IMR-90 (cell line): ENCODE data around the gene MAML3. TPM values are rescaled to one million over a fixed set of nuclear protein-coding genes. Genes with fewer than 3 reads are reported as not detected.
A peak's percentile ranks its signal among the peaks of the same experiment; 100 is the strongest.

Source experiments
- ATAC-seq: fragments of 200-7000 bp; cut with Tn5 transposase; 2 replicates; pipeline ENCODE4 v1.9.1; 2020; ENCODE audit warnings: low read depth, mild to moderate bottlenecking, moderate library complexity
- BruUV-seq: library from RNA; stranded (reverse); fragments of 400-500 nt; replicated peaks from 2 replicates; lab custom pipeline; 2021; lab: Mats Ljungman, UMichigan
- CTCF ChIA-PET: fragments of 300-600 bp; formaldehyde crosslinking; extraction: SDS; loops from one replicate; lab custom pipeline; 2021; ENCODE audit warnings: antibody characterized with exemption; lab: Yijun Ruan, JAX
- POLR2A ChIA-PET: fragments of 300-600 bp; sonication (Branson Sonifier 250); formaldehyde crosslinking; loops from one replicate; lab custom pipeline; 2022; ENCODE audit warnings: antibody characterized with exemption; ENCODE audit not compliant: unreplicated experiment; lab: Charles Lee
- DNase-seq: peaks from one replicate; pipeline ENCODE4 v3.0.0; 2013
- H2AFZ ChIP-seq: replicated peaks from 2 replicates; pipeline ENCODE3; 2013; ENCODE audit warnings: low read length, mild to moderate bottlenecking; ENCODE audit not compliant: poor library complexity
- H2AK5ac ChIP-seq: 2 replicates; pipeline ENCODE4 v1.6.1; 2013; ENCODE audit warnings: low read depth, low read length, inconsistent platforms
- H2AK9ac ChIP-seq: replicated peaks from 2 replicates; pipeline ENCODE3; 2013; ENCODE audit warnings: mild to moderate bottlenecking, low read depth, low read length, moderate library complexity; ENCODE audit not compliant: poor library complexity
- H2BK120ac ChIP-seq: 2 replicates; pipeline ENCODE4 v1.6.1; 2013; ENCODE audit warnings: low read depth, low read length, inconsistent platforms
- H2BK15ac ChIP-seq: 3 replicates; pipeline ENCODE4 v1.6.1; 2013; ENCODE audit warnings: low read depth, low read length, inconsistent platforms
- H2BK20ac ChIP-seq: 2 replicates; pipeline ENCODE4 v1.6.1; 2013; ENCODE audit warnings: low read depth, mild to moderate bottlenecking, inconsistent platforms, low read length, moderate library complexity
- H2BK5ac ChIP-seq: 2 replicates; pipeline ENCODE4 v1.6.1; 2013; ENCODE audit warnings: mild to moderate bottlenecking, low read depth, low read length, inconsistent platforms; ENCODE audit not compliant: poor library complexity, severe bottlenecking
- H3K14ac ChIP-seq: replicated peaks from 2 replicates; pipeline ENCODE4 v1.6.1; 2013; ENCODE audit warnings: low read depth, low read length, inconsistent platforms
- H3K18ac ChIP-seq: 2 replicates; pipeline ENCODE4 v1.6.1; 2013; ENCODE audit warnings: low read depth, low read length, control low read depth
- H3K23ac ChIP-seq: 2 replicates; pipeline ENCODE4 v1.6.1; 2013; ENCODE audit warnings: low read depth, low read length, inconsistent platforms
- H3K27ac ChIP-seq: 2 replicates; pipeline ENCODE4 v1.5.1; 2013; ENCODE audit warnings: mild to moderate bottlenecking, control low read depth, low read length; ENCODE audit not compliant: insufficient read depth
- H3K27me3 ChIP-seq: 2 replicates; pipeline ENCODE4 v1.6.1; 2013; ENCODE audit warnings: low read length; ENCODE audit not compliant: control insufficient read depth, insufficient read depth
- H3K36me3 ChIP-seq: 2 replicates; pipeline ENCODE4 v1.6.1; 2013; ENCODE audit warnings: low read length, mixed read lengths; ENCODE audit not compliant: control insufficient read depth, insufficient read depth
- H3K4ac ChIP-seq: 2 replicates; pipeline ENCODE4 v1.6.1; 2013; ENCODE audit warnings: low read depth, low read length, inconsistent platforms
- H3K4me1 ChIP-seq: 2 replicates; pipeline ENCODE4 v1.6.1; 2013; ENCODE audit warnings: low read length, mixed read lengths; ENCODE audit not compliant: control insufficient read depth, insufficient read depth
- H3K4me2 ChIP-seq: 2 replicates; pipeline ENCODE4 v1.6.1; 2013; ENCODE audit warnings: low read depth, mild to moderate bottlenecking, control low read depth, low read length, moderate library complexity
- H3K4me3 ChIP-seq: 2 replicates; pipeline ENCODE4 v1.5.1; 2013; ENCODE audit warnings: low read depth, mild to moderate bottlenecking, control low read depth, low read length, moderate library complexity; ENCODE audit not compliant: insufficient read depth
- H3K56ac ChIP-seq: 2 replicates; pipeline ENCODE4 v1.6.1; 2013; ENCODE audit warnings: low read length, inconsistent platforms; ENCODE audit not compliant: insufficient read depth; ENCODE audit errors: extremely low read depth
- H3K79me1 ChIP-seq, 2 experiments: 2 replicates each; pipeline ENCODE4 v1.6.1; 2013; ENCODE audit warnings: low read length in 2 of 2, inconsistent platforms in 1 of 2, low read depth in 1 of 2
- H3K9ac ChIP-seq: 2 replicates; pipeline ENCODE4 v1.6.1; 2013; ENCODE audit warnings: low read depth, low read length, control low read depth
- H3K9me1 ChIP-seq: 2 replicates; pipeline ENCODE4 v1.6.1; 2013; ENCODE audit warnings: low read length, inconsistent platforms; ENCODE audit not compliant: insufficient read depth
- H3K9me3 ChIP-seq: 2 replicates; pipeline ENCODE4 v1.6.1; 2013; ENCODE audit warnings: low read length; ENCODE audit not compliant: control insufficient read depth, insufficient read depth
- H4K20me1 ChIP-seq: 2 replicates; pipeline ENCODE4 v1.6.1; 2013; ENCODE audit warnings: low read length, inconsistent platforms; ENCODE audit not compliant: insufficient read depth
- H4K5ac ChIP-seq: 2 replicates; pipeline ENCODE4 v1.6.1; 2013; ENCODE audit warnings: mild to moderate bottlenecking, low read depth, low read length, control low read depth
- H4K8ac ChIP-seq, 2 experiments: 2 replicates each; pipeline ENCODE4 v1.6.1; 2013; ENCODE audit warnings: low read depth in 2 of 2, low read length in 2 of 2, control low read depth in 1 of 2, inconsistent platforms in 1 of 2
- H4K91ac ChIP-seq: 2 replicates; pipeline ENCODE4 v1.6.1; 2013; ENCODE audit warnings: low read depth, low read length, inconsistent platforms; ENCODE audit not compliant: insufficient read depth
- BHLHE40 ChIP-seq: fragments of 150-350 bp; IDR thresholded peaks from 2 replicates; pipeline ENCODE4 v1.6.1; 2016; ENCODE audit warnings: mild to moderate bottlenecking, low read depth, low read length
- CEBPB ChIP-seq: IDR thresholded peaks from 2 replicates; pipeline ENCODE4 v1.6.1; 2012; ENCODE audit warnings: low read depth, low read length, improper control_type of control experiment
- CHD1 ChIP-seq: IDR thresholded peaks from 2 replicates; pipeline ENCODE4 v1.6.1; 2012; ENCODE audit warnings: low read depth, low read length, improper control_type of control experiment
- FOS ChIP-seq: fragments of 150-350 bp; IDR thresholded peaks from 2 replicates; pipeline ENCODE4 v1.6.1; 2016; ENCODE audit warnings: low read depth, low read length
- MAFK ChIP-seq: IDR thresholded peaks from 2 replicates; pipeline ENCODE4 v1.6.1; 2012; ENCODE audit warnings: low read depth, low read length, improper control_type of control experiment
- MAZ ChIP-seq: IDR thresholded peaks from 2 replicates; pipeline ENCODE4 v1.6.1; 2012; ENCODE audit warnings: low read depth, mild to moderate bottlenecking, low read length, improper control_type of control experiment, moderate library complexity, borderline replicate concordance
- MXI1 ChIP-seq: IDR thresholded peaks from 2 replicates; pipeline ENCODE4 v1.6.1; 2012; ENCODE audit warnings: low read depth, mild to moderate bottlenecking, low read length, moderate library complexity, borderline replicate concordance
- NFE2L2 ChIP-seq: fragments of 150-350 bp; IDR thresholded peaks from 2 replicates; pipeline ENCODE4 v1.6.1; 2016; ENCODE audit warnings: low read depth, mild to moderate bottlenecking, low read length
- POLR2A ChIP-seq: IDR thresholded peaks from 2 replicates; pipeline ENCODE4 v1.6.1; 2012; ENCODE audit warnings: mild to moderate bottlenecking, low read depth, low read length
- RCOR1 ChIP-seq: IDR thresholded peaks from 2 replicates; pipeline ENCODE4 v1.6.1; 2012; ENCODE audit warnings: mild to moderate bottlenecking, low read length, improper control_type of control experiment; ENCODE audit not compliant: insufficient replicate concordance
- SMC3 ChIP-seq: fragments of 150-350 bp; IDR thresholded peaks from 2 replicates; pipeline ENCODE4 v1.6.1; 2016; ENCODE audit warnings: low read depth, mild to moderate bottlenecking, antibody characterized with exemption, low read length, moderate library complexity
- WGBS, 2 experiments: methylation state at CpG; one replicate each; pipeline versions ENCODE4 v1.1.5 to v1.1.7; 2013; ENCODE audit warnings: missing lambda C conversion rate in 2 of 2; ENCODE audit not compliant: insufficient read length in 1 of 2; ENCODE audit errors: extremely low coverage in 2 of 2; 5-methylcytosine and 5-hydroxymethylcytosine counted together
- dilution Hi-C: fragments of 300-500 bp; cut with HindIII; formaldehyde crosslinking; loops from one replicate; pipeline ENCODE4 v1.14.3; 2018; ENCODE audit warnings: low sequenced_read_pairs; ENCODE audit not compliant: unreplicated experiment
- in situ Hi-C: fragments of 300-500 bp; cut with MboI; formaldehyde crosslinking; loops from 3 replicates; pipeline ENCODE4 v1.14.3; 2019; ENCODE audit warnings: low sequenced_read_pairs, inconsistent platforms, mixed read lengths
- intact Hi-C: fragments of 100-400 bp; cut with micrococcal nuclease; formaldehyde crosslinking; loops from 2 replicates; pipeline ENCODE4 v1.10.0; 2022
- polyA plus RNA-seq, 3 experiments: library from polyadenylated mRNA; depleted of rRNA; stranded (reverse); fragments of >200 nt; gene quantifications; 2 replicates each; pipeline ENCODE4 v1.2.3, GENCODE V29; 2012; ENCODE audit warnings: low replicate concordance in 1 of 3
- total RNA-seq: library from RNA; depleted of rRNA; stranded (reverse); fragments of >200 nt; gene quantifications from 2 replicates; pipeline ENCODE4 v1.2.3, GENCODE V29; 2012
- TF ChIP-seq, protein P1 (sequence below): fragments of 150-350 bp; IDR thresholded peaks from 2 replicates; pipeline ENCODE4 v1.6.1; 2016; ENCODE audit warnings: low read depth, mild to moderate bottlenecking, low read length, moderate library complexity, borderline replicate concordance
- TF ChIP-seq, protein P2 (sequence below): conservative IDR thresholded peaks from 2 replicates; pipeline ENCODE4 v1.5.1; 2012; ENCODE audit warnings: mild to moderate bottlenecking, low read depth, low read length, improper control_type of control experiment
- TF ChIP-seq, protein P3 (sequence below): fragments of 150-350 bp; IDR thresholded peaks from 2 replicates; pipeline ENCODE4 v1.6.1; 2017; ENCODE audit warnings: mild to moderate bottlenecking, antibody characterized with exemption, low read length, low read depth

MAML3 gene
- total and polyA plus RNA-seq, 2 of the 4 experiments (the other 2 are of a cell fraction): 0.90 to 1.7 TPM

DNA sequence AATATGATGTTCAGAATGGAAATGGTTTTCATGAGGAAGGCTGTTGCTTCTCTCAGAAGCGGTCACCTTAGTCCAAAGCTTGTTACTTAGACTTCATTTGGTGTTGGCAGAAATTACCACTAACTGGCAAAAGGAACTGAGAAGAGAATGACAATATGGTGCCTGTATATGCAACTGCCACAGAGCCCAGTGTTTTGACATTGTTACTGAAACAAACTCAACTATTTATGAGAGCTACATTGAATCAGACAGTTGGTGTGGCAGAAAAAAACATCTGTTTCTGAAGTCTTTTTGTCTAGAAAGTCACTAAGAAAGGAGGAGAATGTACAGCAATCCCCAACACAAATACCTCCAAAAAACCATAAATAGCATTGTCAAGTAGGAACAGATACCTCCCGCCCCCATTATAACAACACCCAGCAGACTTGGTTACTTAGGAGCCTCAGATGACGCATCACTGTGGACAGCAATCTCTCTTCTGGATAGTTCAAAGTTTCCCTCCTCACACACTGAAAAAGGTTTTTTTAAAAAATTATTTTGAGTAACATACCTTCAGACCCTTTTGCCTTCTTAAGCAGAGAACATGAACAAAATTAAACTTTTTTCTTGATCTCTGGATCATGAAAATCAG, 92.2 kb downstream of the MAML3 start:
- Histone ChIP-seq H3K23ac (peak overlapping the region; percentile 48; the same call in 1 of the 2 replicates), H2BK5ac (peak overlapping the region; percentile 53), H3K56ac (peak overlapping the region; percentile 46; the same call in 1 of the 2 replicates), H3K9ac (no peak overlapping the region), H3K9me3 (no peaks in the 10 kb centered on the region), H3K4me1 (peaks cover 14% of the 10 kb centered on the region), H2AK9ac (no peak overlapping the region), H2AFZ (no peak overlapping the region), H3K27ac (peak overlapping the region; percentile 43; the same call in 1 of the 2 replicates), H3K36me3 (no peaks in the 10 kb centered on the region), H2BK20ac (peak overlapping the region; percentile 85; the same call in 1 of the 2 replicates), H2AK5ac (peak overlapping the region; percentile 82), H3K9me1 (no peaks in the 10 kb centered on the region; the same call in none of the 2 replicates), H4K8ac (peak overlapping the region; percentile 8 to 17; a peak in 2 of 4 replicates), H3K4ac (peak overlapping the region; percentile 50), H4K91ac (peak overlapping the region; percentile 53; the same call in 1 of the 2 replicates), H3K4me2 (peak overlapping the region; percentile 67; the same call in 1 of the 2 replicates), H2BK120ac (peak overlapping the region; percentile 75), H3K27me3 (no peaks in the 10 kb centered on the region), H3K79me1 (0 out of 4 replicates have a peak, but pooled peaks cover 3 to 12% of the 10 kb centered on the region in 2 experiments), H4K20me1 (no peaks in the 10 kb centered on the region), H3K18ac (peak overlapping the region; percentile 79), H3K14ac (peak overlapping the region; percentile 81; the same call in 1 of the 2 replicates), H3K4me3 (no peak overlapping the region), H4K5ac (peak overlapping the region; percentile 52; the same call in 1 of the 2 replicates), H2BK15ac (peak overlapping the region; percentile 55; the same call in 2 of the 3 replicates)
- 80% methylated on average over 1 of the region's 3 CpGs; no CpG with 5 or more reads in 1 of the 2 experiments for WGBS, 2 experiments
- intact Hi-C loops (no loop called here), in situ Hi-C loops (no loop called here), dilution Hi-C loops (no loop called here)
- POLR2A ChIA-PET: no interaction called here
- CTCF ChIA-PET: interaction anchor here (0.8 to 1.5 kb wide), 2 partner anchors 9 to 10 kb away, joined by 3 read pairs; no protein-coding TSS in a partner anchor
- no TSS peak for BruUV-seq
- DNase-seq: no peak
- peak; percentile 12; the same call in 1 of the 2 replicates for ATAC-seq
- TF ChIP-seq CHD1 (no peak), POLR2A (no peak), MAZ (no peak), BHLHE40 (no peak), CEBPB (no peak), NFE2L2 (no peak), SMC3 (no peak), RCOR1 (no peak), FOS (no peak), MXI1 (no peak), MAFK (no peak)
- TF ChIP-seq, protein P1, sequence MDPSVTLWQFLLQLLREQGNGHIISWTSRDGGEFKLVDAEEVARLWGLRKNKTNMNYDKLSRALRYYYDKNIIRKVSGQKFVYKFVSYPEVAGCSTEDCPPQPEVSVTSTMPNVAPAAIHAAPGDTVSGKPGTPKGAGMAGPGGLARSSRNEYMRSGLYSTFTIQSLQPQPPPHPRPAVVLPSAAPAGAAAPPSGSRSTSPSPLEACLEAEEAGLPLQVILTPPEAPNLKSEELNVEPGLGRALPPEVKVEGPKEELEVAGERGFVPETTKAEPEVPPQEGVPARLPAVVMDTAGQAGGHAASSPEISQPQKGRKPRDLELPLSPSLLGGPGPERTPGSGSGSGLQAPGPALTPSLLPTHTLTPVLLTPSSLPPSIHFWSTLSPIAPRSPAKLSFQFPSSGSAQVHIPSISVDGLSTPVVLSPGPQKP: no peak
- TF ChIP-seq, protein P2, sequence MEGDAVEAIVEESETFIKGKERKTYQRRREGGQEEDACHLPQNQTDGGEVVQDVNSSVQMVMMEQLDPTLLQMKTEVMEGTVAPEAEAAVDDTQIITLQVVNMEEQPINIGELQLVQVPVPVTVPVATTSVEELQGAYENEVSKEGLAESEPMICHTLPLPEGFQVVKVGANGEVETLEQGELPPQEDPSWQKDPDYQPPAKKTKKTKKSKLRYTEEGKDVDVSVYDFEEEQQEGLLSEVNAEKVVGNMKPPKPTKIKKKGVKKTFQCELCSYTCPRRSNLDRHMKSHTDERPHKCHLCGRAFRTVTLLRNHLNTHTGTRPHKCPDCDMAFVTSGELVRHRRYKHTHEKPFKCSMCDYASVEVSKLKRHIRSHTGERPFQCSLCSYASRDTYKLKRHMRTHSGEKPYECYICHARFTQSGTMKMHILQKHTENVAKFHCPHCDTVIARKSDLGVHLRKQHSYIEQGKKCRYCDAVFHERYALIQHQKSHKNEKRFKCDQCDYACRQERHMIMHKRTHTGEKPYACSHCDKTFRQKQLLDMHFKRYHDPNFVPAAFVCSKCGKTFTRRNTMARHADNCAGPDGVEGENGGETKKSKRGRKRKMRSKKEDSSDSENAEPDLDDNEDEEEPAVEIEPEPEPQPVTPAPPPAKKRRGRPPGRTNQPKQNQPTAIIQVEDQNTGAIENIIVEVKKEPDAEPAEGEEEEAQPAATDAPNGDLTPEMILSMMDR: no peak
- TF ChIP-seq, protein P3, sequence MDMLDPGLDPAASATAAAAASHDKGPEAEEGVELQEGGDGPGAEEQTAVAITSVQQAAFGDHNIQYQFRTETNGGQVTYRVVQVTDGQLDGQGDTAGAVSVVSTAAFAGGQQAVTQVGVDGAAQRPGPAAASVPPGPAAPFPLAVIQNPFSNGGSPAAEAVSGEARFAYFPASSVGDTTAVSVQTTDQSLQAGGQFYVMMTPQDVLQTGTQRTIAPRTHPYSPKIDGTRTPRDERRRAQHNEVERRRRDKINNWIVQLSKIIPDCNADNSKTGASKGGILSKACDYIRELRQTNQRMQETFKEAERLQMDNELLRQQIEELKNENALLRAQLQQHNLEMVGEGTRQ: no peak
